MM.1S (cell line): ENCODE results near the gene HOXC6.

ENCODE experiments used
- DNase-seq: peaks from one replicate; pipeline ENCODE4 v3.0.0-alpha.2; 2015
- H2AFZ ChIP-seq: fragments of 300-600 bp; sonication (generic); 2 replicates; pipeline ENCODE4 v1.6.0; 2016; ENCODE audit warnings: antibody characterized with exemption, low read length
- H3F3A ChIP-seq: fragments of 300-600 bp; sonication (generic); 2 replicates; pipeline ENCODE4 v1.6.1; 2016; ENCODE audit warnings: mild to moderate bottlenecking, antibody characterized with exemption, low read length, moderate library complexity, mixed read lengths; ENCODE audit not compliant: insufficient read depth
- H3K27ac ChIP-seq: fragments of 300-600 bp; sonication (generic); 2 replicates; pipeline ENCODE4 v1.5.1; 2016; ENCODE audit warnings: mild to moderate bottlenecking, low read length
- H3K27me3 ChIP-seq: fragments of 300-600 bp; sonication (generic); replicated peaks from 2 replicates; pipeline ENCODE4 v1.6.0; 2016; ENCODE audit warnings: low read length; ENCODE audit not compliant: insufficient read depth
- H3K36me3 ChIP-seq: fragments of 300-600 bp; sonication (generic); replicated peaks from 2 replicates; pipeline ENCODE4 v1.6.1; 2016; ENCODE audit warnings: mild to moderate bottlenecking, low read length, mixed read lengths; ENCODE audit not compliant: insufficient read depth
- H3K4me1 ChIP-seq: fragments of 300-600 bp; sonication (generic); 2 replicates; pipeline ENCODE4 v1.6.1; 2016; ENCODE audit warnings: low read length, mixed read lengths
- H3K4me2 ChIP-seq: fragments of 300-600 bp; sonication (generic); 2 replicates; pipeline ENCODE4 v1.6.0; 2016; ENCODE audit warnings: low read depth, low read length
- H3K4me3 ChIP-seq: fragments of 300-600 bp; sonication (generic); 2 replicates; pipeline ENCODE4 v1.5.1; 2016; ENCODE audit warnings: low read length, mixed read lengths
- H3K79me2 ChIP-seq: fragments of 300-600 bp; sonication (generic); 2 replicates; pipeline ENCODE4 v1.6.1; 2016; ENCODE audit warnings: mixed run types, low read length, mixed read lengths
- H3K9ac ChIP-seq: fragments of 300-600 bp; sonication (generic); 2 replicates; pipeline ENCODE4 v1.6.1; 2016; ENCODE audit warnings: low read length, mixed read lengths
- H3K9me2 ChIP-seq: fragments of 300-600 bp; sonication (generic); replicated peaks from 2 replicates; pipeline ENCODE4 v1.6.1; 2016; ENCODE audit warnings: mild to moderate bottlenecking, low read length, mixed read lengths; ENCODE audit not compliant: insufficient read depth
- H3K9me3 ChIP-seq: fragments of 300-600 bp; sonication (generic); replicated peaks from 2 replicates; pipeline ENCODE4 v1.6.1; 2016; ENCODE audit warnings: mild to moderate bottlenecking, low read length, mixed read lengths; ENCODE audit not compliant: insufficient read depth
- H4K20me1 ChIP-seq: fragments of 300-600 bp; sonication (generic); 2 replicates; pipeline ENCODE4 v1.6.1; 2016; ENCODE audit warnings: mild to moderate bottlenecking, low read length, moderate library complexity, mixed read lengths; ENCODE audit not compliant: insufficient read depth
- EZH2 ChIP-seq: fragments of 300-600 bp; sonication (generic); optimal IDR thresholded peaks from 2 replicates; pipeline ENCODE3; 2017; ENCODE audit warnings: low read depth, mild to moderate bottlenecking, antibody characterized with exemption, low read length, mixed read lengths
- EZH2phosphoT487 ChIP-seq: fragments of 300-600 bp; sonication (generic); IDR thresholded peaks from 2 replicates; pipeline ENCODE4 v1.6.1; 2018; ENCODE audit warnings: antibody characterized with exemption, low read length
- TF ChIP-seq, protein P1 (sequence below): fragments of 300-600 bp; sonication (generic); IDR thresholded peaks from 2 replicates; pipeline ENCODE4 v1.5.1; 2016; ENCODE audit warnings: antibody characterized with exemption, low read length, mixed read lengths

HOXC6 gene

DNA sequence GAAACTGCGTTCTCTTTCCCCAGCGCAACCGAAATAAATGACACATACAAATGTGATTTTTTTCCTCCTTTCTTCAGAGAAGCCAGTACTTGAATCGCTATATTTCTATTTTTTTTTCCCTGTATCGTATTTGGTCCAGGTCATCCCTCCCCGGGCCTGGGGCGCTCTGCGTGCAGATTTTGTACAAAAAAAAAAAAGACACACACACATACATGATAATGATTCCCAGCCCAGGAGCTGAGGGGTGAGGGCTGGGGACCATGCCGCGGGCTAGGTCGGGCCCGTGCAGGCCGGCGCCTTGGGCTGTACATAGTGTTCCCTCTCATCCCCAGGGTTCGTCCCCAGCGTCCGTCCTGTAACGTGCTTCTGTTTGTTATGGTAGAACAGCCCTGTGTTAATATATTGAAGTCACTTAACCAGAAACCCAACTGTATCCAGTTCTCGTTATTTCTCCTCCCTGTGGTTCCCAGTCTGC, 25.3 kb upstream of the HOXC6 start:
- no peak for DNase-seq
- no peak overlapping the region for H2AFZ ChIP-seq
- H3K27me3 ChIP-seq: peaks cover 96% of the 10 kb centered on the region
- no peaks in the 10 kb centered on the region for H3K9me2 ChIP-seq
- H3K9me3 ChIP-seq: no peaks in the 10 kb centered on the region
- H3F3A ChIP-seq: no peaks in the 10 kb centered on the region
- peak; percentile 86; the same call in 1 of the 2 replicates for TF ChIP-seq EZH2phosphoT487
- TF ChIP-seq EZH2: no peak
- no peaks in the 10 kb centered on the region for H4K20me1 ChIP-seq
- H3K79me2 ChIP-seq: no peaks in the 10 kb centered on the region
- no peak overlapping the region for H3K4me2 ChIP-seq
- H3K4me1 ChIP-seq: 0 out of 2 replicates have a peak, but pooled peaks cover 5% of the 10 kb centered on the region
- H3K9ac ChIP-seq: no peak overlapping the region
- no peak overlapping the region for H3K4me3 ChIP-seq
- H3K27ac ChIP-seq: no peak overlapping the region
- H3K36me3 ChIP-seq: no peaks in the 10 kb centered on the region

DNA sequence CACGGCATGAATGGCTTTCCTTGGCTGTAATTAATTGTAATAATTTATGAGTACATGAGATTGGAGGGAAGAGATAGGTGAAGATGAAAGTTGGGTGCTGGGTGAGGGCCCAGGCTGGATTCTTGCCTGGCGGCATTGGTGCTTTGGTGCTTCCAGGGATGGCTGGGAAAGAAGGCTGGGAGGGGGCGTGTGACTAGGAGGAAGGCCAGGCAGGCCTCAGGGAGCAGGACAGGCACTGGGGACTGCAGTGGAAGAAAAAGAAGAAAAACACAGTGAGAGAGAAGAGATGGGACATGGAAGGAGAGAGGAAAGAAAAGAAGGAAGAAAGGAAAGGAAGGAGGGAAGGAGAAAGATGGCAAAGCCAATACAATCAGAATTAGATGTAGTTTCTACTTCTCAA, 24.6 kb upstream of the HOXC6 start:
- H3K4me3 ChIP-seq: no peak overlapping the region
- no peak overlapping the region for H3K4me2 ChIP-seq
- H3K9me2 ChIP-seq: no peaks in the 10 kb centered on the region
- no peak overlapping the region for H3K27ac ChIP-seq
- no peak overlapping the region for H2AFZ ChIP-seq
- no peak for TF ChIP-seq EZH2phosphoT487
- TF ChIP-seq, protein P1, sequence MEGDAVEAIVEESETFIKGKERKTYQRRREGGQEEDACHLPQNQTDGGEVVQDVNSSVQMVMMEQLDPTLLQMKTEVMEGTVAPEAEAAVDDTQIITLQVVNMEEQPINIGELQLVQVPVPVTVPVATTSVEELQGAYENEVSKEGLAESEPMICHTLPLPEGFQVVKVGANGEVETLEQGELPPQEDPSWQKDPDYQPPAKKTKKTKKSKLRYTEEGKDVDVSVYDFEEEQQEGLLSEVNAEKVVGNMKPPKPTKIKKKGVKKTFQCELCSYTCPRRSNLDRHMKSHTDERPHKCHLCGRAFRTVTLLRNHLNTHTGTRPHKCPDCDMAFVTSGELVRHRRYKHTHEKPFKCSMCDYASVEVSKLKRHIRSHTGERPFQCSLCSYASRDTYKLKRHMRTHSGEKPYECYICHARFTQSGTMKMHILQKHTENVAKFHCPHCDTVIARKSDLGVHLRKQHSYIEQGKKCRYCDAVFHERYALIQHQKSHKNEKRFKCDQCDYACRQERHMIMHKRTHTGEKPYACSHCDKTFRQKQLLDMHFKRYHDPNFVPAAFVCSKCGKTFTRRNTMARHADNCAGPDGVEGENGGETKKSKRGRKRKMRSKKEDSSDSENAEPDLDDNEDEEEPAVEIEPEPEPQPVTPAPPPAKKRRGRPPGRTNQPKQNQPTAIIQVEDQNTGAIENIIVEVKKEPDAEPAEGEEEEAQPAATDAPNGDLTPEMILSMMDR: no peak
- no peak for TF ChIP-seq EZH2
- no peaks in the 10 kb centered on the region for H3K9me3 ChIP-seq
- H4K20me1 ChIP-seq: no peaks in the 10 kb centered on the region
- DNase-seq: no peak
- H3F3A ChIP-seq: no peaks in the 10 kb centered on the region
- peaks cover 95% of the 10 kb centered on the region for H3K27me3 ChIP-seq
- H3K79me2 ChIP-seq: no peaks in the 10 kb centered on the region
- H3K9ac ChIP-seq: no peak overlapping the region
- H3K36me3 ChIP-seq: no peaks in the 10 kb centered on the region
- 0 out of 2 replicates have a peak, but pooled peaks cover 5% of the 10 kb centered on the region for H3K4me1 ChIP-seq

- Histone ChIP-seq H3K4me3 (no peak overlapping the region), H3K9me2 (no peaks in the 10 kb centered on the region), H3K79me2 (no peaks in the 10 kb centered on the region), H3F3A (no peaks in the 10 kb centered on the region), H2AFZ (no peak overlapping the region), H4K20me1 (no peaks in the 10 kb centered on the region), H3K27me3 (peaks cover 92% of the 10 kb centered on the region), H3K9me3 (no peaks in the 10 kb centered on the region), H3K36me3 (no peaks in the 10 kb centered on the region), H3K9ac (no peak overlapping the region), H3K27ac (no peak overlapping the region), H3K4me1 (0 out of 2 replicates have a peak, but pooled peaks cover 5% of the 10 kb centered on the region), H3K4me2 (no peak overlapping the region)
- TF ChIP-seq, protein P1: no peak
- no peak for TF ChIP-seq EZH2
- no peak for TF ChIP-seq EZH2phosphoT487
- no peak for DNase-seq
Observed at GRCh38 chr12:54004063-54004840, 24.0 kb upstream of the HOXC6 start.
